SK-N-SH (cell line): ENCODE results near the gene EVL.

ENCODE experiments used
- EP300 ChIP-seq, 2 experiments: IDR thresholded peaks; 2 replicates each; pipeline versions ENCODE4 v1.4.0 to v1.6.1; 2012; ENCODE audit warnings: borderline replicate concordance in 1 of 2, low read depth in 1 of 2, low read length in 1 of 2
- POLR2AphosphoS5 ChIP-seq: IDR thresholded peaks from 2 replicates; pipeline ENCODE4 v1.6.1; 2012; ENCODE audit warnings: low read depth, low read length
- TAF1 ChIP-seq: IDR thresholded peaks from 2 replicates; pipeline ENCODE4 v1.6.1; 2012; ENCODE audit warnings: low read depth, mild to moderate bottlenecking, low read length, moderate library complexity, borderline replicate concordance
- TF ChIP-seq, protein P1 (sequence below): fragments of 200-600 bp; sonication (generic); IDR thresholded peaks from 2 replicates; pipeline ENCODE4 v1.6.1; 2017; ENCODE audit warnings: antibody characterized with exemption, mild to moderate bottlenecking, moderate library complexity
- TF ChIP-seq, protein P2 (sequence below): IDR thresholded peaks from 2 replicates; pipeline ENCODE4 v1.6.1; 2012; ENCODE audit warnings: mild to moderate bottlenecking, low read depth, low read length, moderate library complexity

DNA sequence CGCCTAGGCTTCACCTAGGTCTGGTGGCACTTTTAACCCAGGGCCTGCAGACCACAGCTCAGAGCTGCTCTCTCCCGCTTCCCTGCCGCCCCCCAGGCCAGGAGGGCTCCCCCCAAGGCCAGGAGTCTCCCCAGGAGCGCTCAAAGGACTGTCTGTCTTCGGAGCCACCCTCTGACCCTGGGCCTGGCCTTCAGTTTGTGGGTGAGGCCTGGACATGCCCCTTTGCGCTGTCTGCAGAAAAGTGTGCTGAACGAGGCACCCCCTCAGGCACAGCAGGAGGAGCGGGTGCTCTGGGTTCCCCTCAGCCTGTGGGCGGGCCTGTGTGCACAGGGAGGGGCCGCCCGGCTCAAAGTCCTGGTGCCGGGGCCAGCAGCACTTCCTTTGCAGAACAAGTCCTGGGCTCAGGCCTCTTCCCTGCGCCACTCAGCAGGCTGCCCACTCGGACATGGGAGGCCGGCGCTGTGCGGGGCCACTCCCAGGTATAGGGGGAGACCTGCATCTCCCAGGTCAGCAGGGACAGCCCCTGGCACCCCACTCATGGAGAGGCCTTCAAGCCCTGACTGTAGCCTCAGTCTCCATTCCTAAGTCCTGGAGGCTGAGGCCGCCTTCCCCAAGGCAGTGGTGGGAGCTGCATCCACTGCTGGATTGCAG, 79.9 kb downstream of the EVL start:
- TF ChIP-seq, protein P1, sequence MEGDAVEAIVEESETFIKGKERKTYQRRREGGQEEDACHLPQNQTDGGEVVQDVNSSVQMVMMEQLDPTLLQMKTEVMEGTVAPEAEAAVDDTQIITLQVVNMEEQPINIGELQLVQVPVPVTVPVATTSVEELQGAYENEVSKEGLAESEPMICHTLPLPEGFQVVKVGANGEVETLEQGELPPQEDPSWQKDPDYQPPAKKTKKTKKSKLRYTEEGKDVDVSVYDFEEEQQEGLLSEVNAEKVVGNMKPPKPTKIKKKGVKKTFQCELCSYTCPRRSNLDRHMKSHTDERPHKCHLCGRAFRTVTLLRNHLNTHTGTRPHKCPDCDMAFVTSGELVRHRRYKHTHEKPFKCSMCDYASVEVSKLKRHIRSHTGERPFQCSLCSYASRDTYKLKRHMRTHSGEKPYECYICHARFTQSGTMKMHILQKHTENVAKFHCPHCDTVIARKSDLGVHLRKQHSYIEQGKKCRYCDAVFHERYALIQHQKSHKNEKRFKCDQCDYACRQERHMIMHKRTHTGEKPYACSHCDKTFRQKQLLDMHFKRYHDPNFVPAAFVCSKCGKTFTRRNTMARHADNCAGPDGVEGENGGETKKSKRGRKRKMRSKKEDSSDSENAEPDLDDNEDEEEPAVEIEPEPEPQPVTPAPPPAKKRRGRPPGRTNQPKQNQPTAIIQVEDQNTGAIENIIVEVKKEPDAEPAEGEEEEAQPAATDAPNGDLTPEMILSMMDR, result no peak
- no peak for TF ChIP-seq TAF1
- TF ChIP-seq, protein P2, sequence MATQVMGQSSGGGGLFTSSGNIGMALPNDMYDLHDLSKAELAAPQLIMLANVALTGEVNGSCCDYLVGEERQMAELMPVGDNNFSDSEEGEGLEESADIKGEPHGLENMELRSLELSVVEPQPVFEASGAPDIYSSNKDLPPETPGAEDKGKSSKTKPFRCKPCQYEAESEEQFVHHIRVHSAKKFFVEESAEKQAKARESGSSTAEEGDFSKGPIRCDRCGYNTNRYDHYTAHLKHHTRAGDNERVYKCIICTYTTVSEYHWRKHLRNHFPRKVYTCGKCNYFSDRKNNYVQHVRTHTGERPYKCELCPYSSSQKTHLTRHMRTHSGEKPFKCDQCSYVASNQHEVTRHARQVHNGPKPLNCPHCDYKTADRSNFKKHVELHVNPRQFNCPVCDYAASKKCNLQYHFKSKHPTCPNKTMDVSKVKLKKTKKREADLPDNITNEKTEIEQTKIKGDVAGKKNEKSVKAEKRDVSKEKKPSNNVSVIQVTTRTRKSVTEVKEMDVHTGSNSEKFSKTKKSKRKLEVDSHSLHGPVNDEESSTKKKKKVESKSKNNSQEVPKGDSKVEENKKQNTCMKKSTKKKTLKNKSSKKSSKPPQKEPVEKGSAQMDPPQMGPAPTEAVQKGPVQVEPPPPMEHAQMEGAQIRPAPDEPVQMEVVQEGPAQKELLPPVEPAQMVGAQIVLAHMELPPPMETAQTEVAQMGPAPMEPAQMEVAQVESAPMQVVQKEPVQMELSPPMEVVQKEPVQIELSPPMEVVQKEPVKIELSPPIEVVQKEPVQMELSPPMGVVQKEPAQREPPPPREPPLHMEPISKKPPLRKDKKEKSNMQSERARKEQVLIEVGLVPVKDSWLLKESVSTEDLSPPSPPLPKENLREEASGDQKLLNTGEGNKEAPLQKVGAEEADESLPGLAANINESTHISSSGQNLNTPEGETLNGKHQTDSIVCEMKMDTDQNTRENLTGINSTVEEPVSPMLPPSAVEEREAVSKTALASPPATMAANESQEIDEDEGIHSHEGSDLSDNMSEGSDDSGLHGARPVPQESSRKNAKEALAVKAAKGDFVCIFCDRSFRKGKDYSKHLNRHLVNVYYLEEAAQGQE, result no peak
- TF ChIP-seq EP300 (IDR thresholded peaks at IDR 0.05; ENCODE audit: borderline replicate concordance in 1 of 2, low read depth in 1 of 2, low read length in 1 of 2), result no peak
- TF ChIP-seq POLR2AphosphoS5, result no peak
